Measurements from ENCODE around the gene COG5. TPM values are rescaled to one million over a fixed set of nuclear protein-coding genes. Genes with fewer than 3 reads are reported as not detected.

COG5 gene
- total RNA-seq, 2 experiments from 2014 or later: 40.9 to 60.2 TPM

GRCh38 chr7:107563081-107563774 lies 492 bp downstream of the COG5 start:
- intact Hi-C loops (cut with micrococcal nuclease; ENCODE audit: unreplicated experiment): loop anchor here (1.0 to 5.0 kb wide), 3 partner anchors 17 to 696 kb away; partner anchors contain the start of genes BCAP29, CBLL1 and PIK3CG

DNA sequence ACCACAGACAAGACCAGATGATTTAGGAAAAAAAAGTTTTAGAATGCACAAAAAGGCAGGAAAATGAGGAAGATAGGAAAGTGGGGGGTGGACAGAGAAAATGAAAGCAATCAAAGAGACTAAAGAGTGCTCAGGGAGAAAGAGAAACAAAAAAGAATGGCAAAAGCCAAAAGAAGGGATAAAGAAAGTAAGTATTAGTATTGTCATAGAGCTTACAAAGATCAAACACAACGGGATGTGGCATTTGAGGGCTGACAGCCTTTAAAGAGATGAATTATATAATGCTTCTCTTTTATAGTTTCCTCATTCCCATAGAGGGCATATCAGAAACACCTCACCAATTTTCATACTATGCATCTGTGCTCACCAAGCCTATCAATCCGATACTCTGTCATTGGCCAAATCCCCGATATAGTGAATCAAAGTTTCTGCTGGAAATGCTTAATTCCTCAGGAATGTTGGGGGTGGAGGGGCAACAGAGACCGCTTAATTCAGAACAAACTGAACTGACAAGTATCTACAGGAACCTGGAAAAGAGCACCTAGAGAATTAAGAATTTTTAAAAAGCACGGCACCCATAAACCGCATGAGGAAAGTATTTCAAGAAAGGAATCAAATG lies 2.7 kb downstream of the COG5 start:
- TF ChIP-seq CTCF (conservative IDR thresholded peaks at IDR 0.05; ENCODE audit: low read length) (0 out of 2 replicates have a peak, but pooled peaks have one; percentile 15), EZH2phosphoT487 (IDR thresholded peaks at IDR 0.05; ENCODE audit: borderline replicate concordance, low read depth, low read length) (no peak)
- no peaks in the 10 kb centered on the region for H3K9me2 ChIP-seq (ENCODE audit: insufficient read depth, low read length)
- H3K4me3 ChIP-seq (ENCODE audit: low read depth, low read length, poor library complexity, severe bottlenecking): peak overlapping the region; percentile 59
- BruUV-seq (replicated peaks): no TSS peak
- peaks cover 51% of the 10 kb centered on the region for H3K4me1 ChIP-seq (ENCODE audit: insufficient read depth, low read length, poor library complexity, severe bottlenecking)
- H3K27ac ChIP-seq (ENCODE audit: low read depth, low read length, poor library complexity, severe bottlenecking): peak overlapping the region; percentile 63
- no peaks in the 10 kb centered on the region for H3K9me3 ChIP-seq (ENCODE audit: low read length)
- ChIA-PET CTCF (ENCODE audit: unreplicated experiment) (no interaction called here), POLR2A (interaction anchor here (0.7 to 1.3 kb wide), 2 partner anchors 10 to 18 kb away, joined by 3 read pairs; no protein-coding TSS in a partner anchor)
- peak; percentile 70 for DNase-seq (ENCODE audit: low spot score)
- peaks cover 23% of the 10 kb centered on the region for H3K36me3 ChIP-seq (ENCODE audit: insufficient read depth, low read length)
- H2AFZ ChIP-seq (ENCODE audit: low read length): no peak overlapping the region
- H3K79me2 ChIP-seq (ENCODE audit: insufficient read depth, low read depth, low read length): peaks cover 59% of the 10 kb centered on the region
- intact Hi-C loops (cut with micrococcal nuclease; ENCODE audit: unreplicated experiment): loop anchor here (5.0 kb wide), 1 partner anchor 694 kb away; the partner anchor contains the start of gene PIK3CG
- peaks cover 7% of the 10 kb centered on the region; the same call in 1 of the 2 replicates for H4K20me1 ChIP-seq (ENCODE audit: insufficient read depth, low read length)
- H3K4me2 ChIP-seq (ENCODE audit: low read length): peak overlapping the region; percentile 86

More at GRCh38 chr7:107563081-107563774, 492 bp downstream of the COG5 start:
- H3K9me3 ChIP-seq (ENCODE audit: low read length): no peaks in the 10 kb centered on the region
- peaks cover 18% of the 10 kb centered on the region for H3K36me3 ChIP-seq (ENCODE audit: insufficient read depth, low read length)
- TF ChIP-seq EZH2phosphoT487 (IDR thresholded peaks at IDR 0.05; ENCODE audit: borderline replicate concordance, low read depth, low read length): no peak
- TF ChIP-seq CTCF (conservative IDR thresholded peaks at IDR 0.05; ENCODE audit: low read length): no peak
- no peak overlapping the region for H3K27ac ChIP-seq (ENCODE audit: low read depth, low read length, poor library complexity, severe bottlenecking)
- H3K9me2 ChIP-seq (ENCODE audit: insufficient read depth, low read length): no peaks in the 10 kb centered on the region
- CTCF ChIA-PET (ENCODE audit: unreplicated experiment): interaction anchor here (0.6 to 0.9 kb wide), 3 partner anchors 100 to 180 kb away, joined by 3 read pairs; no protein-coding TSS in a partner anchor
- BruUV-seq (replicated peaks): no TSS peak
- peak overlapping the region; percentile 81; the same call in 1 of the 2 replicates for H2AFZ ChIP-seq (ENCODE audit: low read length)
- peak; percentile 36 for DNase-seq (ENCODE audit: low spot score)
- POLR2A ChIA-PET: interaction anchor here (0.6 to 3.4 kb wide), 18 partner anchors 12 to 602 kb away, joined by 3 to 25 read pairs (median 4); partner anchors contain the start of gene CBLL1
- peaks cover 51% of the 10 kb centered on the region for H3K4me1 ChIP-seq (ENCODE audit: insufficient read depth, low read length, poor library complexity, severe bottlenecking)
- peak overlapping the region; percentile 86 for H3K4me2 ChIP-seq (ENCODE audit: low read length)
- H3K4me3 ChIP-seq (ENCODE audit: low read depth, low read length, poor library complexity, severe bottlenecking): peak overlapping the region; percentile 81
- H4K20me1 ChIP-seq (ENCODE audit: insufficient read depth, low read length): peaks cover 7% of the 10 kb centered on the region; the same call in 1 of the 2 replicates
- peaks cover 59% of the 10 kb centered on the region for H3K79me2 ChIP-seq (ENCODE audit: insufficient read depth, low read depth, low read length)

Measured in OCI-LY7 (cell line).